RWPE1 (cell line): ENCODE results near the gene PHF12.
A peak's percentile ranks its signal among the peaks of the same experiment; 100 is the strongest.

Experiments used
- CTCF ChIA-PET: fragments of 350-600 bp; sonication (Branson Sonifier 250); formaldehyde crosslinking; extraction: SDS; loops from one replicate; lab custom pipeline; 2021; lab: Yijun Ruan, JAX
- POLR2A ChIA-PET: fragments of 400-600 bp; formaldehyde crosslinking; extraction: SDS; loops from one replicate; lab custom pipeline; 2020; ENCODE audit warnings: antibody characterized with exemption; ENCODE audit not compliant: low non-redundant PET; lab: Yijun Ruan, JAX
- DNase-seq: peaks from one replicate; pipeline ENCODE4 v3.0.0; 2012; ENCODE audit warnings: low spot score
- H3K27ac ChIP-seq: fragments of 450-650 bp; 2 replicates; pipeline ENCODE4 v1.5.1; 2017
- CTCF ChIP-seq: fragments of 450-650 bp; conservative IDR thresholded peaks from 2 replicates; pipeline ENCODE4 v1.5.1; 2017; ENCODE audit warnings: low read depth, mild to moderate bottlenecking

The PHF12 gene

DNA sequence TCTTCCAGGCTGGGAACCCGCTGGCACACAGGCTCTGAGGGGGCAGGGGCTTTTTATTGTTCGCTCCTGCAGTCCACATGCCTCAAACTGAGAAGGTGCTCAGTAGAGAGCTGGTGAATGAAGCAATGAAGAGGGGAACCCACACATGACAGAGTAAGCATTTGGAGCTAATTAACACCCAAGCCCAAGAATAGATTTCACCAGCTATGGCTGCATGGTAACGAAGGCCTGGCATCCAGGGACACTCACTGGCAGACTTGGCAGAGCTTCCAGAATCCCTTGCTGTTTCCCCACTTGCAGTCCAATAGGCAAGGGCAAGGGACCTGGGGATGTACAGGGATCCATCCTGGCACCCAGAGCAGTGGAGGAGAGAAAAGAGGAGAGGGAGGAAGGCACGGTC is 66.0 kb downstream of the PHF12 start:
- no peak for TF ChIP-seq CTCF
- ChIA-PET POLR2A (no interaction called here), CTCF (no interaction called here)
- peak overlapping the region; percentile 54 for H3K27ac ChIP-seq
- no peak for DNase-seq

DNA sequence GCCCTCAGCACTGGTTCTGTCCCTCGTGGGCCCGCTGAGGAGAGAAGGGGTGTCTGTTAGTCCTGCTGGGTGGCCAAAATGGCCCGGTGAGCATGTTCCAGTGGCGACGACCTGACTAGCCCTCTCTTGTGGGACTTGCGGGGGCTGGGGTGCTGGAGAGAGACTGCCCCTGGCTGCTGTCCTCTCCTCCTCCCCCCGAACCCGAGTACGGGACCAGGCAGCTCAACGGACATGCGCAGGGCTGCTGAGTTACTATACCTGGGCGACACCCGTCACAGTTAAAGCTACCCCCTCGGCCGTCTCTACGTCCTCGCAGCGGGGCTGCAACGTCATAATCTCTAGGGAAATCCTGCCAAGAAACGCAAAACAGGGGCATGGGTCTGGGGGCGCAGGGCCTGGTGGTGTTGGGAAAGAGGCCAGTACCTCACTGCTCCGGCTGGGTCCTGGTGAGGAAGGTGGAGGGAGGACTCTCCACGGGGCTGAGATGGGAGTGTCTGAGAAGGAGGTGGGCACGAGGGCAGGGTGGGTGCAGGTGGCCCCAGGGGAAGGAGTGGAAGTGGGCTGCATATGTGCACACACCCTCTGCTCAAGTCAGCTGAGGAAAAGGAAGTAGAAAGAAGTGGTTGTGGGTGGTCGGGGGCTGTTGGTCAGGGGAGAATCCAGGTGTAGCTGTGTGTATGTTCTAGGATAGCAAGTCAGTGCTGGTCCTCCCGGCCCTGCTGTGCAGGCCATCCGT is 67.2 kb downstream of the PHF12 start:
- CTCF ChIA-PET, result no interaction called here

DNA sequence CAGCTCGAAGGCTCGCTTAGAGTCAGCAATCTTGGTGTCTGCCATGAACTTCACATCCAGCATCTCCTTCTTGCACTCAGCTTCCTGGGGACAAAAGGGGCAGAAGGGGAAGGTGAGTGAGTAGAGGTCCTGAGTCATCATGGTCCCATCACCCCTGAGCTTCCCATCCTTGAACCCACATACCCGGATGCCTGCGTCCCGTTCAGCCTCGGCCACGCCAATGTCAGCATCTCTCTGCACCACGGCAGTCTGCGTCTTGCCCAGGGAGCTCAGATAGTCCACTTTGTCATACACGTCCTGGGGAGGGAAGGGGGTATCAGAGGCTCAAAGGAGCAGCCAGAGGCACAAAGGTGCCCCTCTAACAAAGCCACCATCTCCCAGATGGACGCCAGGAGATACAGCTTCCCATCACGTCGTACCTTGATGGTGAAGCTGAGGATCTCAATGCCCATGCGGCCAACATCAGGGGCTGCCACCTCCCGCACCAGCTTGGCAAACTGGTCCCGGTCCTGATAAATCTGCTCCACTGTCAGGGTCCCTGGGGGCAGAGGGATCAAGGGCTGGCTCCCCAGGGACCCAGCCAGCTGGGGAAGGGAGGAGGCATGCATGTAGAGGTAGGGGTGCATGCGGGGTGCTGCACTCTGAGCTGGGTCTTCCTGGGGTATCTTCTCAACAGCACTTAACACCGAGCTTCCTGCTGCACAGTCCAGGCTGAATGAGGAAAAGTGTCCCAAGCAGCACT is 69.0 kb downstream of the PHF12 start:
- ChIA-PET POLR2A (no interaction called here), CTCF (interaction anchor here (0.6 to 1.0 kb wide), 2 partner anchors 14 to 207 kb away, joined by 3 read pairs; no protein-coding TSS in a partner anchor)

More for the DNA sequence above, 67.2 kb downstream of the PHF12 start:
- DNase-seq, result no peak
- H3K27ac ChIP-seq, result peak overlapping the region; percentile 54
- POLR2A ChIA-PET, result no interaction called here
- no peak for TF ChIP-seq CTCF

DNA sequence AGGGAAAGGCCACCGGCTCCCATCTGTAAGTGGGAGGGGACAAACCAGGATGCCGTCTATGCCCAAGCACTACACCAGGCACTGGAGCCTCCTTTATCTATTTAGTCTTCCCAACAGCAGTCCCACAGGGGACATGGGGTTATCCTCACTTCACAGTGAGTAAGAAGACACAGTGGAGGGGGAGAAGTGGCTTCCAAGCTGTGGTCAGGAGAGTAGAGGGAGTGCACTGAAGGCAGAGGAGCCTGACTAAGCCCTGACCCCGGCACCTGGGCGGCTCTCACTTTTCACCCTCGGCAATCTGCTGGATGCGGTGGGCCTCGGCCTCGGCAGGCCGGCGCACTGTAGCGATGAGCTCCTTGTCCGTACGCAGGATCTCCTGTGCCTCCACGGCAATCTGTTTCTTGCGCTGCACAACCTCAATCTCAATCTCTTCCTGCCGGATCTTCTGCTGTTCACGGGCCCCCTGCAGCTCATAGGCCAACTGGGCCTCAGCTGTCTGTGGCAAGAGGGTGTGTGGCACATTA is 69.7 kb downstream of the PHF12 start:
- TF ChIP-seq CTCF, result no peak
- H3K27ac ChIP-seq, result peak overlapping the region; percentile 54
- POLR2A ChIA-PET, result no interaction called here
- CTCF ChIA-PET, result interaction anchor here (0.6 to 1.0 kb wide), 2 partner anchors 15 to 207 kb away, joined by 3 read pairs; no protein-coding TSS in a partner anchor
- no peak for DNase-seq

More for the DNA sequence above, 69.0 kb downstream of the PHF12 start:
- TF ChIP-seq CTCF, result no peak
- no peak for DNase-seq
- peak overlapping the region; percentile 54 for H3K27ac ChIP-seq

DNA sequence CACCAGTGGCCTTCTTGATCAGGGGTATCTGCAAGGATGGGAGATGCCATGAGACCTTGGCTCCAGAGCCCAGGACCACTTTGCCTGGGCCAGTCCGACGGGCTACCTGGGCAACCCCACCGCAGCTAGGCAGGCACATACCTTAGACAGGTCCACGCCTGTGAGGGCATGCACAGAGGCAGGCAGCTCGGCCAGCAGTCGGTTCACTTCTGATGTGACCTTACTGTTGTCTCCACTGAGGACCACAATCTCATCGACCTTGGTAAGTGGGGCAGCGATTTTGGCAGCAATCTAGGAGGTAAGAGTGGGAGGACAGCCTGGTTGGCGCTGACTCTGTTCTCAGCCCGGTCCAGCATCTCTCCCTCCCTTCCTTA is 70.8 kb downstream of the PHF12 start:
- no peak for TF ChIP-seq CTCF
- CTCF ChIA-PET, result no interaction called here
- peak overlapping the region; percentile 54 for H3K27ac ChIP-seq
- POLR2A ChIA-PET, result no interaction called here
- no peak for DNase-seq

DNA sequence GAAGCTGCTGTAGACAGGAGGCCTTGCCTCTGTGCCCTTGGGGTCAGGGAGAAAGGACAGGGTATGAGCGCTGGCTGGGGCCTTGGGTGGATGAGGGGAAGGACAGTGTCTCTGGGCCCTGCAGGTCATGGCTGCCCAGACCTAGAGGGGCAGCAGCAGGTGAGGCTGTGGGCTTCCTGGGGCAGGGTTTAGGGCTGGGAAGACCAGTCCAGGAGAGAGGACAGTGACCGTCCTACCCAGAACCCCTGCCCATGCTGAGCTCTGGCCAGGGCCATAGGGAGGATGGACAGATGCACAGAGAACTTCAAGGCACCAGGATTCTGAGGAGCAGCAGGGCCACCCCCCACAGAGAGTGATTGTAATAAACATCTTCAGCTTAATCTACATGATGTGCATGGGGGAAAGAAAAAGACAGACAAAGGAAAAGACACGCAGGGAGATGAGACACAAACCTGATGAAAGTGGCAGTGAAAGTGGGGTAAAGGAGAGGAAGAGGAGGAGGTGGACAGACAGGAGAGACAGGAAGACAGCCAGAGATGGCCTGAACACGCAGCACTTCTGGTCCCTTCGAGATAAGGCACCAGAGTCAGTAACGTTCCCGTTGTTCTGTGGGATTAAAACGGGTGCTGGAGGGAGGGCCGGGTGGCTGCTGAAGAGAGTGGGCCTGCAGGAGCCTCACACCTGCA is 71.3 kb downstream of the PHF12 start:
- ChIA-PET CTCF (interaction anchor here (0.6 to 1.6 kb wide), 3 partner anchors 15 to 153 kb away, joined by 4 to 10 read pairs (median 6); no protein-coding TSS in a partner anchor), POLR2A (interaction anchor here (0.5 kb wide), 1 partner anchor 128 kb away, joined by 6 read pairs; no protein-coding TSS in a partner anchor)
- DNase-seq, result no peak
- H3K27ac ChIP-seq, result peak overlapping the region; percentile 54
- TF ChIP-seq CTCF, result no peak
